Keratinocyte (primary cell): ENCODE measurements around the gene ZNF212. TPM values are rescaled to one million over a fixed set of nuclear protein-coding genes. Genes with fewer than 3 reads are reported as not detected.

ENCODE experiments used
- DNase-seq: peaks from one replicate; pipeline ENCODE4 v3.0.0-alpha.2; 2011; ENCODE audit warnings: low read depth, missing footprints, low spot score
- FAIRE-seq: peaks from 2 replicates; lab custom pipeline; 2011; peaks lifted over from hg19 to GRCh38; lab: Jason Lieb, UNC
- H2AFZ ChIP-seq: 2 replicates; pipeline ENCODE4 v1.6.0; 2012; ENCODE audit warnings: low read length, control low read depth, inconsistent platforms; ENCODE audit not compliant: control insufficient read depth
- H3K27ac ChIP-seq: 2 replicates; pipeline ENCODE4 v1.5.1; 2011; ENCODE audit warnings: low read length; ENCODE audit not compliant: control insufficient read depth, insufficient read depth
- H3K27me3 ChIP-seq: 3 replicates; pipeline ENCODE4 v1.6.0; 2011; ENCODE audit warnings: low read length; ENCODE audit not compliant: control insufficient read depth, insufficient read depth; ENCODE audit errors: extremely low read depth
- H3K36me3 ChIP-seq, 2 experiments: 2 replicates in 1 of 2; 3 replicates in 1 of 2; pipeline ENCODE4 v1.5.1; 2011; ENCODE audit warnings: low read length in 2 of 2, mild to moderate bottlenecking in 1 of 2; ENCODE audit not compliant: control insufficient read depth in 2 of 2, insufficient read depth in 2 of 2; ENCODE audit errors: extremely low read depth in 1 of 2
- H3K4me1 ChIP-seq: 3 replicates; pipeline ENCODE4 v1.5.1; 2011; ENCODE audit warnings: low read length; ENCODE audit not compliant: control insufficient read depth, insufficient read depth; ENCODE audit errors: extremely low read depth
- H3K4me2 ChIP-seq: 3 replicates; pipeline ENCODE4 v1.6.0; 2011; ENCODE audit warnings: low read depth, low read length; ENCODE audit not compliant: control insufficient read depth, insufficient read depth; ENCODE audit errors: extremely low read depth
- H3K4me3 ChIP-seq, 3 experiments: fragments of 200-600 bp in 1 of 3; sonication (generic) in 1 of 3; 2 replicates in 2 of 3; 3 replicates in 1 of 3; pipeline ENCODE4 v1.5.1; 2011 to 2016; ENCODE audit warnings: low read length in 3 of 3, mild to moderate bottlenecking in 3 of 3, control low read depth in 2 of 3, inconsistent platforms in 1 of 3, low read depth in 1 of 3, mixed read lengths in 1 of 3, mixed run types in 1 of 3, moderate library complexity in 1 of 3; ENCODE audit not compliant: control insufficient read depth in 2 of 3, insufficient read depth in 2 of 3; ENCODE audit errors: extremely low read depth in 1 of 3
- H3K79me2 ChIP-seq: 2 replicates; pipeline ENCODE4 v1.6.0; 2012; ENCODE audit warnings: low read length; ENCODE audit not compliant: control insufficient read depth, insufficient read depth
- H3K9ac ChIP-seq: 3 replicates; pipeline ENCODE4 v1.6.0; 2011; ENCODE audit warnings: low read length; ENCODE audit not compliant: control insufficient read depth, insufficient read depth; ENCODE audit errors: extremely low read depth
- H3K9me1 ChIP-seq: 3 replicates; pipeline ENCODE4 v1.6.0; 2011; ENCODE audit warnings: low read length; ENCODE audit not compliant: control insufficient read depth, insufficient read depth; ENCODE audit errors: extremely low read depth
- H3K9me3 ChIP-seq: 2 replicates; pipeline ENCODE4 v1.5.1; 2012; ENCODE audit warnings: low read depth, low read length; ENCODE audit not compliant: control insufficient read depth
- H4K20me1 ChIP-seq: 3 replicates; pipeline ENCODE4 v1.6.0; 2011; ENCODE audit warnings: low read length; ENCODE audit not compliant: control insufficient read depth, insufficient read depth; ENCODE audit errors: extremely low read depth
- EZH2 ChIP-seq: IDR thresholded peaks from one replicate; pipeline ENCODE4 v1.6.1; 2012; ENCODE audit warnings: inconsistent platforms, mild to moderate bottlenecking, low read length, moderate library complexity
- dilution Hi-C: fragments of 300-500 bp; cut with MboI; formaldehyde crosslinking; loops from one replicate; pipeline ENCODE4 v1.7.0; 2020; ENCODE audit warnings: low sequenced_read_pairs; ENCODE audit not compliant: extremely low pct_ligation_motif_present
- polyA plus RNA-seq, 5 experiments: library from polyadenylated mRNA; depleted of rRNA in 3 of 5; stranded (reverse) in 3 of 5; stranded (forward) in 1 of 5; unstranded in 1 of 5; fragments of >200 nt; gene quantifications; 1 replicate in 1 of 5; 2 replicates in 3 of 5; 3 replicates in 1 of 5; pipeline versions ENCODE4 v1.2.1 to v1.2.3, GENCODE V29; 2011 to 2012; ENCODE audit warnings: missing spikeins in 2 of 5, low read depth in 1 of 5, low replicate concordance in 1 of 5
- TF ChIP-seq, protein P1 (sequence below), 3 experiments: IDR thresholded peaks in 1 of 3; conservative IDR thresholded peaks in 1 of 3; optimal IDR thresholded peaks in 1 of 3; 2 replicates in 2 of 3; 3 replicates in 1 of 3; pipeline versions ENCODE3 to v1.5.1; 2011; ENCODE audit warnings: low read length in 3 of 3, mild to moderate bottlenecking in 3 of 3, moderate library complexity in 2 of 3, control low read depth in 1 of 3, inconsistent platforms in 1 of 3; ENCODE audit not compliant: insufficient read depth in 2 of 3; ENCODE audit errors: extremely low read depth in 1 of 3

ZNF212 gene
- polyA plus RNA-seq, 1 donor (not counting 4 experiments of a cell fraction or from before 2014, with no cell fraction given) = 3.8 TPM

DNA sequence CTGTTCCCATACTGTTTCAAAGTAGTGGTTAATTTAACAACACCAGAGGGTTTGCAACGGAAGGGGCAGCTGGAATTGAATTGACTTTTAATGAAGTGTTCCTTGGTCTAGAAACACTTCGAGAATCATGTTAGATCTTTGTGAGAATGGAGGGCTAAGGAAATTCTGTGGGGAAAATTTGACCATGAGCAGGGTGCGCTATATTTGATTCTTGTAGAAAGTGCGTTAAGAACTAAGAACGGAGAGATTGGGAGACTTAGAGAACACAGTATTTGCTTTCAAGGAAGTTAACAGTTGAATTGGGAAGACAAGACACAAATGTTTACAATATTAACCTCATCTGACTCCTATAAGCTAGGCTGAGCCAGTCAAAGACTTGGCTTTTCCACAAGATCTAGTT lies 1.2 kb downstream of the ZNF212 start:
- H3K27ac ChIP-seq = peak overlapping the region; percentile 11
- H3K4me1 ChIP-seq = peaks cover 14% of the 10 kb centered on the region
- no peaks in the 10 kb centered on the region for H3K36me3 ChIP-seq
- H3K9me3 ChIP-seq = no peaks in the 10 kb centered on the region
- FAIRE-seq = no peak
- H3K27me3 ChIP-seq = no peaks in the 10 kb centered on the region
- H3K4me3 ChIP-seq = peak overlapping the region; percentile 75 to 90 (median 87)
- no peak overlapping the region for H2AFZ ChIP-seq
- H3K79me2 ChIP-seq = peaks cover 42% of the 10 kb centered on the region
- DNase-seq = no peak
- TF ChIP-seq, protein P1, sequence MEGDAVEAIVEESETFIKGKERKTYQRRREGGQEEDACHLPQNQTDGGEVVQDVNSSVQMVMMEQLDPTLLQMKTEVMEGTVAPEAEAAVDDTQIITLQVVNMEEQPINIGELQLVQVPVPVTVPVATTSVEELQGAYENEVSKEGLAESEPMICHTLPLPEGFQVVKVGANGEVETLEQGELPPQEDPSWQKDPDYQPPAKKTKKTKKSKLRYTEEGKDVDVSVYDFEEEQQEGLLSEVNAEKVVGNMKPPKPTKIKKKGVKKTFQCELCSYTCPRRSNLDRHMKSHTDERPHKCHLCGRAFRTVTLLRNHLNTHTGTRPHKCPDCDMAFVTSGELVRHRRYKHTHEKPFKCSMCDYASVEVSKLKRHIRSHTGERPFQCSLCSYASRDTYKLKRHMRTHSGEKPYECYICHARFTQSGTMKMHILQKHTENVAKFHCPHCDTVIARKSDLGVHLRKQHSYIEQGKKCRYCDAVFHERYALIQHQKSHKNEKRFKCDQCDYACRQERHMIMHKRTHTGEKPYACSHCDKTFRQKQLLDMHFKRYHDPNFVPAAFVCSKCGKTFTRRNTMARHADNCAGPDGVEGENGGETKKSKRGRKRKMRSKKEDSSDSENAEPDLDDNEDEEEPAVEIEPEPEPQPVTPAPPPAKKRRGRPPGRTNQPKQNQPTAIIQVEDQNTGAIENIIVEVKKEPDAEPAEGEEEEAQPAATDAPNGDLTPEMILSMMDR (optimal IDR thresholded peaks at IDR 0.05 in 1 of 3, IDR thresholded peaks at IDR 0.05 in 1 of 3, conservative IDR thresholded peaks at IDR 0.05 in 1 of 3; ENCODE audit: extremely low read depth in 1 of 3, insufficient read depth in 2 of 3, low read length in 3 of 3) = no peak
- TF ChIP-seq EZH2 = no peak
- H3K4me2 ChIP-seq = peak overlapping the region; percentile 66
- no peaks in the 10 kb centered on the region for H3K9me1 ChIP-seq
- H4K20me1 ChIP-seq = no peaks in the 10 kb centered on the region
- dilution Hi-C loops = no loop called here
- H3K9ac ChIP-seq = peak overlapping the region; percentile 88

DNA sequence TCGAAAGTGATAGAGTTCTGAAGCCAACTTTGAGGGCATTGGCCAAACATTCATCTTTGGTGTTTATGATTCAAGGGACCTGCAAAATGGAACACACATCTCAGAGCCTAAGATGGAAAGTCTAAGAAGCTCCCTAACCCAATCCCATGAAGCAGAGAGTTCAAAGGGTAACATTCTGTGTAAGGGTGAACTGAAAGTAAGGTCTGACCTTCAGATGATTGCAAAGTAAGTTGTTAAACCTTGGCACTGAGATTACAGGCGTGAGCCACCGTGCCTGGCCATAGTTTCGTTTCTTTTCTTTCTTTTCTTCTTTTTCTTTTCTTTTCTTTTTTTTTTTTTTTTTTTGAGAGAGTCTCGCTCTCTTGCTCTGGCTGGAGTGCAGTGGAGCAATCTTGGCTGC lies 2.2 kb downstream of the ZNF212 start:
- Histone ChIP-seq H3K79me2 (peaks cover 45% of the 10 kb centered on the region), H4K20me1 (no peaks in the 10 kb centered on the region), H2AFZ (no peak overlapping the region), H3K9ac (no peak overlapping the region), H3K27ac (no peak overlapping the region), H3K9me3 (no peaks in the 10 kb centered on the region), H3K4me1 (peaks cover 14% of the 10 kb centered on the region), H3K27me3 (no peaks in the 10 kb centered on the region), H3K36me3 (no peaks in the 10 kb centered on the region), H3K4me3 (no peak overlapping the region), H3K4me2 (no peak overlapping the region), H3K9me1 (no peaks in the 10 kb centered on the region)
- FAIRE-seq (no peak), DNase-seq (no peak)
- dilution Hi-C loops = no loop called here
- TF ChIP-seq EZH2 = no peak
- TF ChIP-seq, protein P1 (optimal IDR thresholded peaks at IDR 0.05 in 1 of 3, IDR thresholded peaks at IDR 0.05 in 1 of 3, conservative IDR thresholded peaks at IDR 0.05 in 1 of 3; ENCODE audit: extremely low read depth in 1 of 3, insufficient read depth in 2 of 3, low read length in 3 of 3) = no peak
